Measurements from ENCODE around the gene PRDM16. TPM values are rescaled to one million over a fixed set of nuclear protein-coding genes. Genes with fewer than 3 reads are reported as not detected.

Gene PRDM16
- total RNA-seq, 1 experiment from 2014 or later, result not detected

DNA sequence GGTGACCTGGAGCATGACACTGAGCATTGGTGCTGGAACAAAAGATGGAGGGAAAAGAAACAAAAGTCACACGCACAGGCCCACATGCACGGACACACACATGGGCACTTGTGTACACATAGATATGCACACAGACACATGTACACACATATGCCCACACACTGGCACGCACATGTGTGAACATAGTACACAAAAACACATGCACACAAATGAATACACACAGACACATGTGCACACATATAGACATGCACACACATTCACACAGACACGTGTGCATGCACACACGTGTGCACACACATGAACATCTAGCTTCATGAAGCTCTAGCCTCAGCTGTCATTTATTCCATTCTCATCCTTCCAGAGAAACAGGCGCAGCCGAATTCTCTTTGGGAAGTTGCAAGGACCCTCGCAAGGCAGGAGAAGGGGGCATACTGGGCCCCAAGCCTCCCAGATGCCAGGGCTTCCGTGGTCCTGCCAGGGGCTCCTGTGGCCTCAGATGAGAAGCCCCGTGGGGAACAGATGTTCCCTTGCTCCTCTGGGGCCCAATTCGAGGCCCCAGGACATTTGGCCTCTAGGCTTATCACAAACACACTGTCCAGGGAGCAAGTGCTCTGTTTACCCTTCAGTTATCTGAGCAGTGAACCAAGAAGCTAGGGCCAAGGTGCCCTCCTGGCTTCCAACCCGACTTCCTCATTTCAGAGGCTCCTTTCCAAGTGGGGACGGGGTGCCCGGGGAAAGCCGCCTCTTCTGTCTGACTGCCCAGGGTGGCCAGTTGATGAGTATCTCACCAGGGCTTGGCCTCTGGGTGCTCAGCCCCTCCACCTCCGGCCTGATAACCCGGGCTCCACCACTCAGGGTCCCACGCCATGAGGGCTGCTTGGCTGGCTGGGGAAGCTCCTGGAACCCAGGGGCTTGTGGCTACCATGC lies 269.1 kb downstream of the PRDM16 start:
- no peak for TF ChIP-seq CTCF (IDR thresholded peaks at IDR 0.05; ENCODE audit: unreplicated experiment)
- Mint-ChIP-seq H3K4me3 (ENCODE audit: unreplicated experiment) (no peak overlapping the region), H3K4me1 (ENCODE audit: insufficient read depth, unreplicated experiment) (no peaks in the 10 kb centered on the region), H3K27me3 (ENCODE audit: insufficient read depth, unreplicated experiment) (no peaks in the 10 kb centered on the region), H3K9me3 (ENCODE audit: unreplicated experiment) (peaks cover 1% of the 10 kb centered on the region), H3K27ac (ENCODE audit: low read depth, unreplicated experiment) (no peak overlapping the region), H3K36me3 (ENCODE audit: insufficient read depth, unreplicated experiment) (no peaks in the 10 kb centered on the region)
- BruUV-seq (replicated peaks), result no TSS peak
- intact Hi-C loops (cut with micrococcal nuclease), result no loop called here
- POLR2A ChIA-PET, result no interaction called here
- DNase-seq (ENCODE audit: unreplicated experiment), result no peak
- CTCF ChIA-PET, result interaction anchor here (0.5 to 0.6 kb wide), 2 partner anchors 44 to 1396 kb away, joined by 3 read pairs; no protein-coding TSS in a partner anchor

DNA sequence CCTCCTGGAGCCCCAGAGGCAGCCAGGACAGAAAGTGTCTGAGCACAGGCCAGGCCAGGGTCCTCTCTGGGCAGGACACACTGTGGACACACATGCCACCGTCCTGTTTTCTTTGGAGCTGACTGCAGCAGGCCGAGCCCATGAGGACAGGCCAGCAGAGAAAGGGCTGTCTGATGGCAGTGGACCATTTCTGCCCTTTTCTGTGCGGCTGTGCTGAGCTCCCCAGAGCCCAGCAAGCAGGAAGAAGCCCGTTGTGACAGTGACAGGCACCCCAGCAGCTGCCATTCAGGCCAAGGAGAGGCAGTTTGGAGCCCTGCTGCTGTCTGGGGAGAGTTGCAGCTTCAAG lies 269.7 kb downstream of the PRDM16 start:
- intact Hi-C loops (cut with micrococcal nuclease), result no loop called here
- DNase-seq (ENCODE audit: unreplicated experiment), result no peak
- no peak for TF ChIP-seq CTCF (IDR thresholded peaks at IDR 0.05; ENCODE audit: unreplicated experiment)
- CTCF ChIA-PET, result interaction anchor here (0.6 kb wide), 1 partner anchor 44 kb away, joined by 3 read pairs; no protein-coding TSS in a partner anchor
- POLR2A ChIA-PET, result no interaction called here
- Mint-ChIP-seq H3K27me3 (ENCODE audit: insufficient read depth, unreplicated experiment) (no peaks in the 10 kb centered on the region), H3K36me3 (ENCODE audit: insufficient read depth, unreplicated experiment) (no peaks in the 10 kb centered on the region), H3K4me3 (ENCODE audit: unreplicated experiment) (no peak overlapping the region), H3K27ac (ENCODE audit: low read depth, unreplicated experiment) (no peak overlapping the region), H3K9me3 (ENCODE audit: unreplicated experiment) (peaks cover 8% of the 10 kb centered on the region), H3K4me1 (ENCODE audit: insufficient read depth, unreplicated experiment) (no peaks in the 10 kb centered on the region)
- no TSS peak for BruUV-seq (replicated peaks)

DNA sequence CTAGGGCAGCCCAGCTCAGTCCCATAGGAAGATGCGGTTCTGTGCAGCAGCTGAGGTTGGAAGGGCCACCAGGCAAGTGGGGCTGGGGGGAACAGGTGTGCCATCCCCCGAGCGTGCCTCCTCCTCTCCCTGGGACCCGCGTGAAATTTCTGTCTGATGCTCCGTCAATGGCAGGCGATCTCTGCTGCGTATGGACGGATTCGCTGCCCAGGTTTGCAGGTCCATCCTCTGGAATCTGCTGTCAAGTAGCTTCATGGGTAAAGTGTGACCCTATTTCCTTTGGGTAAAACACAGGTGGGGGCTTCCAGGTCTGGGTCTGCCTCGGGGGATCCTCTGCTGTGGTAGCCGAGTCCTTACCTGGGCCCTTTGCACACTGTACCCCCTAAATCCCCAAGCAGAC lies 270.9 kb downstream of the PRDM16 start:
- peaks cover 8% of the 10 kb centered on the region for H3K9me3 Mint-ChIP-seq (ENCODE audit: unreplicated experiment)
- no peak overlapping the region for H3K4me3 Mint-ChIP-seq (ENCODE audit: unreplicated experiment)
- POLR2A ChIA-PET, result no interaction called here
- TF ChIP-seq CTCF (IDR thresholded peaks at IDR 0.05; ENCODE audit: unreplicated experiment), result no peak
- H3K4me1 Mint-ChIP-seq (ENCODE audit: insufficient read depth, unreplicated experiment), result no peaks in the 10 kb centered on the region
- DNase-seq (ENCODE audit: unreplicated experiment), result no peak
- intact Hi-C loops (cut with micrococcal nuclease), result no loop called here
- H3K27me3 Mint-ChIP-seq (ENCODE audit: insufficient read depth, unreplicated experiment), result no peaks in the 10 kb centered on the region
- BruUV-seq (replicated peaks), result no TSS peak
- no peaks in the 10 kb centered on the region for H3K36me3 Mint-ChIP-seq (ENCODE audit: insufficient read depth, unreplicated experiment)
- CTCF ChIA-PET, result no interaction called here
- H3K27ac Mint-ChIP-seq (ENCODE audit: low read depth, unreplicated experiment), result no peak overlapping the region

DNA sequence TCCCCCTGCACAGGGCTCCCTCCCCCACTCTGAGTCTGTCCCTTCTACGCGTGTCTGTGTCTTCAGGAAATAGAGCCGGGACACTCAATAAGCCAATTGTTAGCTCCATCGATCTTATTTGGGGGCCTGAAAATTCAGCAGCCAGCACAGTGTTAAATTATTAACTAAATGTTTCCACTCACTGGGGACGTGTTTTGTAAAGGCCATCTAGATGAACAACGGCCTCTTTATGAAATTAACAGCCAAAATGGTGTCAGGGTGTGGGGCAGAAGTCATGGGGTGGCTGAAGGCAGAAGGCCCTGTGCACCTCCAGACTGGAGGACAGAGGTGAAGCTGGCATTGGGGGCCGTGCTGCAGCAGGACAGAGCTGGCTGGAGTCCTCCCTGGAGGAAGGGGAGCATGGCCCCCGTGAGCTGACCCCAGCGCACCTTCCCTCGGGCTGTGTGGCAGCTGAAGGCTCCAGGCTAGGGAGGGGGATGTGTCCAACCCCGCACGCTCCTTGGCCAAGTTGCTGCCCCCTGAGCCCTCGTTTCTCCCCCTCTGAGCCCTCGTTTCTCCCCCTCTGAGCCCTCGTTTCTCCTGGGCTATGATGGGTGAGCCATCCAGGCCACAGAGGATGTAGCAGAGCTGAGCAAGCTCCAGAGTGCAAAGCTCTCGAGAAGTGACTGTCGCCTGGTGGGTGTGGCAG lies 271.7 kb downstream of the PRDM16 start:
- DNase-seq (ENCODE audit: unreplicated experiment), result no peak
- intact Hi-C loops (cut with micrococcal nuclease), result no loop called here
- no peaks in the 10 kb centered on the region for H3K4me1 Mint-ChIP-seq (ENCODE audit: insufficient read depth, unreplicated experiment)
- TF ChIP-seq CTCF (IDR thresholded peaks at IDR 0.05; ENCODE audit: unreplicated experiment), result no peak
- no TSS peak for BruUV-seq (replicated peaks)
- no peak overlapping the region for H3K27ac Mint-ChIP-seq (ENCODE audit: low read depth, unreplicated experiment)
- peaks cover 8% of the 10 kb centered on the region for H3K9me3 Mint-ChIP-seq (ENCODE audit: unreplicated experiment)
- CTCF ChIA-PET, result interaction anchor here (0.6 kb wide), 1 partner anchor 479 kb away, joined by 3 read pairs; no protein-coding TSS in a partner anchor
- H3K27me3 Mint-ChIP-seq (ENCODE audit: insufficient read depth, unreplicated experiment), result no peaks in the 10 kb centered on the region
- POLR2A ChIA-PET, result no interaction called here
- no peak overlapping the region for H3K4me3 Mint-ChIP-seq (ENCODE audit: unreplicated experiment)
- no peaks in the 10 kb centered on the region for H3K36me3 Mint-ChIP-seq (ENCODE audit: insufficient read depth, unreplicated experiment)

Measured in MCF 10A (cell line).